Keratinocyte (primary cell): ENCODE results near the gene SCO1. TPM values are rescaled to one million over a fixed set of nuclear protein-coding genes. Genes with fewer than 3 reads are reported as not detected.

Source experiments
- DNase-seq: peaks from one replicate; pipeline ENCODE4 v3.0.0-alpha.2; 2011; ENCODE audit warnings: low read depth, missing footprints, low spot score
- FAIRE-seq: peaks from 2 replicates; lab custom pipeline; 2011; peaks lifted over from hg19 to GRCh38; lab: Jason Lieb, UNC
- H2AFZ ChIP-seq: 2 replicates; pipeline ENCODE4 v1.6.0; 2012; ENCODE audit warnings: low read length, control low read depth, inconsistent platforms; ENCODE audit not compliant: control insufficient read depth
- H3K27ac ChIP-seq: 2 replicates; pipeline ENCODE4 v1.5.1; 2011; ENCODE audit warnings: low read length; ENCODE audit not compliant: control insufficient read depth, insufficient read depth
- H3K27me3 ChIP-seq: 3 replicates; pipeline ENCODE4 v1.6.0; 2011; ENCODE audit warnings: low read length; ENCODE audit not compliant: control insufficient read depth, insufficient read depth; ENCODE audit errors: extremely low read depth
- H3K36me3 ChIP-seq, 2 experiments: 2 replicates in 1 of 2; 3 replicates in 1 of 2; pipeline ENCODE4 v1.5.1; 2011; ENCODE audit warnings: low read length in 2 of 2, mild to moderate bottlenecking in 1 of 2; ENCODE audit not compliant: control insufficient read depth in 2 of 2, insufficient read depth in 2 of 2; ENCODE audit errors: extremely low read depth in 1 of 2
- H3K4me1 ChIP-seq: 3 replicates; pipeline ENCODE4 v1.5.1; 2011; ENCODE audit warnings: low read length; ENCODE audit not compliant: control insufficient read depth, insufficient read depth; ENCODE audit errors: extremely low read depth
- H3K4me2 ChIP-seq: 3 replicates; pipeline ENCODE4 v1.6.0; 2011; ENCODE audit warnings: low read depth, low read length; ENCODE audit not compliant: control insufficient read depth, insufficient read depth; ENCODE audit errors: extremely low read depth
- H3K4me3 ChIP-seq, 3 experiments: fragments of 200-600 bp in 1 of 3; sonication (generic) in 1 of 3; 2 replicates in 2 of 3; 3 replicates in 1 of 3; pipeline ENCODE4 v1.5.1; 2011 to 2016; ENCODE audit warnings: low read length in 3 of 3, mild to moderate bottlenecking in 3 of 3, control low read depth in 2 of 3, inconsistent platforms in 1 of 3, low read depth in 1 of 3, mixed read lengths in 1 of 3, mixed run types in 1 of 3, moderate library complexity in 1 of 3; ENCODE audit not compliant: control insufficient read depth in 2 of 3, insufficient read depth in 2 of 3; ENCODE audit errors: extremely low read depth in 1 of 3
- H3K79me2 ChIP-seq: 2 replicates; pipeline ENCODE4 v1.6.0; 2012; ENCODE audit warnings: low read length; ENCODE audit not compliant: control insufficient read depth, insufficient read depth
- H3K9ac ChIP-seq: 3 replicates; pipeline ENCODE4 v1.6.0; 2011; ENCODE audit warnings: low read length; ENCODE audit not compliant: control insufficient read depth, insufficient read depth; ENCODE audit errors: extremely low read depth
- H3K9me1 ChIP-seq: 3 replicates; pipeline ENCODE4 v1.6.0; 2011; ENCODE audit warnings: low read length; ENCODE audit not compliant: control insufficient read depth, insufficient read depth; ENCODE audit errors: extremely low read depth
- H3K9me3 ChIP-seq: 2 replicates; pipeline ENCODE4 v1.5.1; 2012; ENCODE audit warnings: low read depth, low read length; ENCODE audit not compliant: control insufficient read depth
- H4K20me1 ChIP-seq: 3 replicates; pipeline ENCODE4 v1.6.0; 2011; ENCODE audit warnings: low read length; ENCODE audit not compliant: control insufficient read depth, insufficient read depth; ENCODE audit errors: extremely low read depth
- EZH2 ChIP-seq: IDR thresholded peaks from one replicate; pipeline ENCODE4 v1.6.1; 2012; ENCODE audit warnings: inconsistent platforms, mild to moderate bottlenecking, low read length, moderate library complexity
- dilution Hi-C: fragments of 300-500 bp; cut with MboI; formaldehyde crosslinking; loops from one replicate; pipeline ENCODE4 v1.7.0; 2020; ENCODE audit warnings: low sequenced_read_pairs; ENCODE audit not compliant: extremely low pct_ligation_motif_present
- polyA plus RNA-seq, 5 experiments: library from polyadenylated mRNA; depleted of rRNA in 3 of 5; stranded (reverse) in 3 of 5; stranded (forward) in 1 of 5; unstranded in 1 of 5; fragments of >200 nt; gene quantifications; 1 replicate in 1 of 5; 2 replicates in 3 of 5; 3 replicates in 1 of 5; pipeline versions ENCODE4 v1.2.1 to v1.2.3, GENCODE V29; 2011 to 2012; ENCODE audit warnings: missing spikeins in 2 of 5, low read depth in 1 of 5, low replicate concordance in 1 of 5
- TF ChIP-seq, protein P1 (sequence below), 3 experiments: IDR thresholded peaks in 1 of 3; conservative IDR thresholded peaks in 1 of 3; optimal IDR thresholded peaks in 1 of 3; 2 replicates in 2 of 3; 3 replicates in 1 of 3; pipeline versions ENCODE3 to v1.5.1; 2011; ENCODE audit warnings: low read length in 3 of 3, mild to moderate bottlenecking in 3 of 3, moderate library complexity in 2 of 3, control low read depth in 1 of 3, inconsistent platforms in 1 of 3; ENCODE audit not compliant: insufficient read depth in 2 of 3; ENCODE audit errors: extremely low read depth in 1 of 3

SCO1 gene
- polyA plus RNA-seq, 1 donor (not counting 4 experiments of a cell fraction or from before 2014, with no cell fraction given): 28.3 TPM

DNA sequence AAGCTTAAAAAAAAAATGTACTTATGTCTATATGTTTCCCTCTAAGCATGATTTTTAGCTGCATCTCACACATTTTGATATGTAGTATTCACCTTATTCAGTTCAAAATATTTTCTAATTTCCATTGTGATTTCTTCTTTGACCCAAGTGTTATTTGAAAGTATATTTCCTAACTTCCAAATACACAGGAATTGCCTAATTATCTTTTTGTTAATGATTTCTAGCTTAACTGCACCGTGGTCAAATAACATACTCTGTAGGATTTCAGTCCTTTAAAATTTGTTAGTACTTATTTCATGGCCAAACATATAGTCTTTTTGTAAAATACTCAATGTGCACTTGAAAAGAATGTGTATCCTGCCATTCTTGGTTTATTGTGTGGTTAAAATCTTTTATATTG, 21.2 kb upstream of the SCO1 start:
- Histone ChIP-seq H4K20me1 (no peaks in the 10 kb centered on the region), H3K9me1 (no peaks in the 10 kb centered on the region), H3K9me3 (no peaks in the 10 kb centered on the region), H3K27ac (no peak overlapping the region), H3K79me2 (no peaks in the 10 kb centered on the region), H2AFZ (no peak overlapping the region), H3K27me3 (no peaks in the 10 kb centered on the region), H3K9ac (no peak overlapping the region), H3K4me3 (no peak overlapping the region), H3K4me1 (no peaks in the 10 kb centered on the region), H3K36me3 (no peaks in the 10 kb centered on the region), H3K4me2 (no peak overlapping the region)
- TF ChIP-seq EZH2: no peak
- TF ChIP-seq, protein P1, sequence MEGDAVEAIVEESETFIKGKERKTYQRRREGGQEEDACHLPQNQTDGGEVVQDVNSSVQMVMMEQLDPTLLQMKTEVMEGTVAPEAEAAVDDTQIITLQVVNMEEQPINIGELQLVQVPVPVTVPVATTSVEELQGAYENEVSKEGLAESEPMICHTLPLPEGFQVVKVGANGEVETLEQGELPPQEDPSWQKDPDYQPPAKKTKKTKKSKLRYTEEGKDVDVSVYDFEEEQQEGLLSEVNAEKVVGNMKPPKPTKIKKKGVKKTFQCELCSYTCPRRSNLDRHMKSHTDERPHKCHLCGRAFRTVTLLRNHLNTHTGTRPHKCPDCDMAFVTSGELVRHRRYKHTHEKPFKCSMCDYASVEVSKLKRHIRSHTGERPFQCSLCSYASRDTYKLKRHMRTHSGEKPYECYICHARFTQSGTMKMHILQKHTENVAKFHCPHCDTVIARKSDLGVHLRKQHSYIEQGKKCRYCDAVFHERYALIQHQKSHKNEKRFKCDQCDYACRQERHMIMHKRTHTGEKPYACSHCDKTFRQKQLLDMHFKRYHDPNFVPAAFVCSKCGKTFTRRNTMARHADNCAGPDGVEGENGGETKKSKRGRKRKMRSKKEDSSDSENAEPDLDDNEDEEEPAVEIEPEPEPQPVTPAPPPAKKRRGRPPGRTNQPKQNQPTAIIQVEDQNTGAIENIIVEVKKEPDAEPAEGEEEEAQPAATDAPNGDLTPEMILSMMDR (optimal IDR thresholded peaks at IDR 0.05 in 1 of 3, IDR thresholded peaks at IDR 0.05 in 1 of 3, conservative IDR thresholded peaks at IDR 0.05 in 1 of 3; ENCODE audit: extremely low read depth in 1 of 3, insufficient read depth in 2 of 3, low read length in 3 of 3): no peak
- FAIRE-seq (no peak), DNase-seq (no peak)
- dilution Hi-C loops: no loop called here

DNA sequence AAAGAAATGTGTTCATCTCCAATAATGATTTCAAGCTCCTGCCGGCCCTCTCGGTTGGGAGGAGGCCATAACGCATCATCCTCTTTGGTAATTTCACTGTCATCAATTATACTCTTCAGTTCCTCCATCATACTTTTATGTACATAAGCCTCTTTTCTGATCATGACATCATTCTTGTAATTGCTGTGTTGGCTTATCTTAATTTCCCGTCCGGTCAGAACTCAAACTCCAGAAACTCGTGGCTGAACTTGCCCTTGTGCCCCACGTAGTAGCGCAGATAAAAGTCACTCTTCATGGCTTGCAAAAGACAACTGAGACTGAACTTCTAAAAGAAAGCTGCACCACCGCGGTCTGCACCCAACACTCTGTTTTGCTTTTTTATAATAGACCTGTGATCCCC, 18.9 kb upstream of the SCO1 start:
- H3K27me3 ChIP-seq: no peaks in the 10 kb centered on the region

More for the DNA sequence above, 18.9 kb upstream of the SCO1 start:
- dilution Hi-C loops: no loop called here
- peaks cover 0 to 11% of the 10 kb centered on the region in 2 experiments for H3K36me3 ChIP-seq
- H3K4me1 ChIP-seq: no peaks in the 10 kb centered on the region
- no peak for FAIRE-seq
- no peaks in the 10 kb centered on the region for H3K79me2 ChIP-seq
- no peaks in the 10 kb centered on the region for H3K9me3 ChIP-seq
- DNase-seq: no peak
- TF ChIP-seq, protein P1 (optimal IDR thresholded peaks at IDR 0.05 in 1 of 3, IDR thresholded peaks at IDR 0.05 in 1 of 3, conservative IDR thresholded peaks at IDR 0.05 in 1 of 3; ENCODE audit: extremely low read depth in 1 of 3, insufficient read depth in 2 of 3, low read length in 3 of 3): no peak
- TF ChIP-seq EZH2: no peak
- H3K9ac ChIP-seq: no peak overlapping the region
- H3K27ac ChIP-seq: no peak overlapping the region
- H4K20me1 ChIP-seq: no peaks in the 10 kb centered on the region
- no peak overlapping the region for H2AFZ ChIP-seq
- no peaks in the 10 kb centered on the region for H3K9me1 ChIP-seq
- no peak overlapping the region for H3K4me2 ChIP-seq
- H3K4me3 ChIP-seq: no peak overlapping the region
